PC-9 (cell line): ENCODE data around the gene ETF1.

ENCODE experiments used
- EZH2 ChIP-seq: fragments of 200-600 bp; sonication (generic); IDR thresholded peaks from 2 replicates; pipeline ENCODE4 v1.8.0; 2017; ENCODE audit warnings: antibody characterized with exemption, low read depth
- TF ChIP-seq, protein P1 (sequence below): fragments of 200-600 bp; sonication (generic); conservative IDR thresholded peaks from 2 replicates; pipeline ENCODE4 v1.6.1; 2017; ENCODE audit warnings: mixed run types, antibody characterized with exemption, mild to moderate bottlenecking, moderate library complexity

GRCh38 chr5:138528744-138529469 is 14.1 kb downstream of the ETF1 start:
- TF ChIP-seq, protein P1, sequence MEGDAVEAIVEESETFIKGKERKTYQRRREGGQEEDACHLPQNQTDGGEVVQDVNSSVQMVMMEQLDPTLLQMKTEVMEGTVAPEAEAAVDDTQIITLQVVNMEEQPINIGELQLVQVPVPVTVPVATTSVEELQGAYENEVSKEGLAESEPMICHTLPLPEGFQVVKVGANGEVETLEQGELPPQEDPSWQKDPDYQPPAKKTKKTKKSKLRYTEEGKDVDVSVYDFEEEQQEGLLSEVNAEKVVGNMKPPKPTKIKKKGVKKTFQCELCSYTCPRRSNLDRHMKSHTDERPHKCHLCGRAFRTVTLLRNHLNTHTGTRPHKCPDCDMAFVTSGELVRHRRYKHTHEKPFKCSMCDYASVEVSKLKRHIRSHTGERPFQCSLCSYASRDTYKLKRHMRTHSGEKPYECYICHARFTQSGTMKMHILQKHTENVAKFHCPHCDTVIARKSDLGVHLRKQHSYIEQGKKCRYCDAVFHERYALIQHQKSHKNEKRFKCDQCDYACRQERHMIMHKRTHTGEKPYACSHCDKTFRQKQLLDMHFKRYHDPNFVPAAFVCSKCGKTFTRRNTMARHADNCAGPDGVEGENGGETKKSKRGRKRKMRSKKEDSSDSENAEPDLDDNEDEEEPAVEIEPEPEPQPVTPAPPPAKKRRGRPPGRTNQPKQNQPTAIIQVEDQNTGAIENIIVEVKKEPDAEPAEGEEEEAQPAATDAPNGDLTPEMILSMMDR = no peak
- no peak for TF ChIP-seq EZH2
